HL-60/S4 treated with phorbol 12-myristate 13-acetate at 8.2 ng/mL for 4 days and 3 days (cell line): ENCODE measurements around the gene IFT57.
"Not testable (repeated sequence)": the region's sequence is repeated elsewhere in the genome, so short reads cannot be mapped to it uniquely, and the experiment has no call there.

Source experiments
- in situ Hi-C: fragments of 300-500 bp; cut with MboI; formaldehyde crosslinking; loops from 2 replicates; pipeline ENCODE4 v1.15.0; 2022; ENCODE audit warnings: low sequenced_read_pairs

The IFT57 gene

GRCh38 chr3:108171106-108171505 is 51.1 kb downstream of the IFT57 start:
- in situ Hi-C loops, result no loop called here

- in situ Hi-C loops, result no loop called here
Measured at GRCh38 chr3:108164391-108164790, 57.8 kb downstream of the IFT57 start.

- in situ Hi-C loops, result no loop called here
Measured at GRCh38 chr3:108159865-108160264, 62.4 kb downstream of the IFT57 start.

- in situ Hi-C loops, result no loop called here
Measured at GRCh38 chr3:108159105-108159504, 63.1 kb downstream of the IFT57 start.

- in situ Hi-C loops, result no loop called here
Measured at GRCh38 chr3:108158251-108158650, 64.0 kb downstream of the IFT57 start.

- in situ Hi-C loops, result no loop called here
Measured at GRCh38 chr3:108157273-108157672, 65.0 kb downstream of the IFT57 start.

- in situ Hi-C loops, result no loop called here
Measured at GRCh38 chr3:108156312-108156853, 65.8 kb downstream of the IFT57 start.

- in situ Hi-C loops, result not testable (repeated sequence)
Measured at GRCh38 chr3:108155642-108156041, 66.6 kb downstream of the IFT57 start.

GRCh38 chr3:108153451-108153981 is 68.7 kb downstream of the IFT57 start:
- in situ Hi-C loops, result no loop called here

- in situ Hi-C loops, result no loop called here
Measured at GRCh38 chr3:108152274-108152673, 70.0 kb downstream of the IFT57 start.

- in situ Hi-C loops, result no loop called here
Measured at GRCh38 chr3:108150200-108150599, 72.0 kb downstream of the IFT57 start.

GRCh38 chr3:108146139-108146538 is 76.1 kb downstream of the IFT57 start:
- in situ Hi-C loops, result no loop called here

GRCh38 chr3:108145578-108145977 is 76.6 kb downstream of the IFT57 start:
- in situ Hi-C loops, result no loop called here

- in situ Hi-C loops, result no loop called here
Measured at GRCh38 chr3:108137460-108137814, 84.8 kb downstream of the IFT57 start.

GRCh38 chr3:108136561-108137459 is 85.4 kb downstream of the IFT57 start:
- in situ Hi-C loops, result no loop called here

- in situ Hi-C loops, result no loop called here
Measured at GRCh38 chr3:108134555-108134880, 87.7 kb downstream of the IFT57 start.

- in situ Hi-C loops, result no loop called here
Measured at GRCh38 chr3:108133858-108134554, 88.2 kb downstream of the IFT57 start.

- in situ Hi-C loops, result no loop called here
Measured at GRCh38 chr3:108133048-108133369, 89.2 kb downstream of the IFT57 start.

- in situ Hi-C loops, result no loop called here
Measured at GRCh38 chr3:108131475-108132134, 90.6 kb downstream of the IFT57 start.

GRCh38 chr3:108130701-108131474 is 91.3 kb downstream of the IFT57 start:
- in situ Hi-C loops, result no loop called here

- in situ Hi-C loops, result no loop called here
Measured at GRCh38 chr3:108130236-108130635, 92.0 kb downstream of the IFT57 start.
